HCT116 (cell line): ENCODE measurements around the gene ZNF248. TPM values are rescaled to one million over a fixed set of nuclear protein-coding genes. Genes with fewer than 3 reads are reported as not detected.

ENCODE experiments used
- ATAC-seq: fragments of 200-7000 bp; cut with Tn5 transposase; 2 replicates; pipeline ENCODE4 v1.9.1; 2020; ENCODE audit warnings: mild to moderate bottlenecking, moderate library complexity
- BruUV-seq: library from RNA; stranded (reverse); fragments of 400-500 nt; replicated peaks from 2 replicates; lab custom pipeline; 2021; lab: Mats Ljungman, UMichigan
- CTCF ChIA-PET: fragments of 300-600 bp; sonication (Branson Sonifier 250); formaldehyde crosslinking; loops from one replicate; lab custom pipeline; 2021; ENCODE audit warnings: antibody characterized with exemption; lab: Charles Lee
- POLR2A ChIA-PET: fragments of 300-600, 350-600 bp; sonication (Branson Sonifier 250); formaldehyde crosslinking; loops from one replicate; lab custom pipeline; 2021; ENCODE audit warnings: antibody characterized with exemption; lab: Charles Lee
- RAD21 ChIA-PET, 2 experiments: fragments of 300-600 bp; sonication (Branson Sonifier 250); formaldehyde crosslinking; loops; one replicate each; lab custom pipeline; 2023; ENCODE audit warnings: low total read pairs in 2 of 2; ENCODE audit not compliant: uncharacterized antibody in 2 of 2, unreplicated experiment in 2 of 2, low non-redundant PET in 1 of 2; lab: Charles Lee
- DNase-seq: peaks from one replicate; pipeline ENCODE4 v3.0.0-alpha.2; 2010; ENCODE audit warnings: low read depth, low spot score
- H2AFZ ChIP-seq: fragments of 200-600 bp; shearing (Covaris generic), sonication (generic); 2 replicates; pipeline ENCODE4 v1.6.1; 2017; ENCODE audit warnings: low read depth, mixed run types, mixed read lengths, antibody characterized with exemption, low read length; ENCODE audit not compliant: poor library complexity, severe bottlenecking
- H3K27ac ChIP-seq: 2 replicates; pipeline ENCODE4 v1.5.1; 2012; ENCODE audit warnings: low read depth, low read length
- H3K27me3 ChIP-seq: fragments of 200-600 bp; sonication (generic); 2 replicates; pipeline ENCODE4 v1.6.1; 2016; ENCODE audit warnings: mixed run types, low read length, mixed read lengths; ENCODE audit not compliant: insufficient read depth
- H3K36me3 ChIP-seq, 2 experiments: fragments of 200-500 bp in 1 of 2; fragments of 200-600 bp in 1 of 2; sonication (Bioruptor generic) in 1 of 2; sonication (generic) in 1 of 2; 2 replicates each; pipeline versions ENCODE4 v1.5.1 to v1.6.1; 2014 to 2016; ENCODE audit warnings: low read length in 2 of 2, inconsistent platforms in 1 of 2, mixed read lengths in 1 of 2, mixed run types in 1 of 2; ENCODE audit not compliant: insufficient read depth in 2 of 2, control insufficient read depth in 1 of 2
- H3K4me1 ChIP-seq, 2 experiments: fragments of 200-600 bp in 1 of 2; sonication (generic) in 1 of 2; 2 replicates each; pipeline versions ENCODE4 v1.5.1 to v1.6.1; 2012 to 2017; ENCODE audit warnings: low read length in 2 of 2, inconsistent platforms in 1 of 2, mild to moderate bottlenecking in 1 of 2, mixed read lengths in 1 of 2, mixed run types in 1 of 2, moderate library complexity in 1 of 2; ENCODE audit not compliant: insufficient read depth in 2 of 2, control insufficient read depth in 1 of 2
- H3K4me2 ChIP-seq: fragments of 200-600 bp; sonication (generic); 2 replicates; pipeline ENCODE4 v1.6.1; 2017; ENCODE audit warnings: mixed run types, low read length, mixed read lengths
- H3K4me3 ChIP-seq, 2 experiments: fragments of 200-600 bp in 1 of 2; sonication (generic) in 1 of 2; replicated peaks in 1 of 2; 2 replicates each; pipeline ENCODE4 v1.5.1; 2011 to 2016; ENCODE audit warnings: low read length in 2 of 2, control low read depth in 1 of 2, low read depth in 1 of 2, mild to moderate bottlenecking in 1 of 2, mixed read lengths in 1 of 2, mixed run types in 1 of 2
- H3K79me2 ChIP-seq: fragments of 200-600 bp; sonication (generic); 2 replicates; pipeline ENCODE4 v1.6.1; 2017; ENCODE audit warnings: mild to moderate bottlenecking, mixed run types, low read length, moderate library complexity, mixed read lengths; ENCODE audit not compliant: insufficient read depth
- H3K9ac ChIP-seq: fragments of 200-600 bp; sonication (generic); 2 replicates; pipeline ENCODE4 v1.6.1; 2016; ENCODE audit warnings: low read length, mixed read lengths
- H3K9me2 ChIP-seq: fragments of 200-600 bp; sonication (generic), shearing (Covaris generic); 2 replicates; pipeline ENCODE4 v1.6.1; 2017; ENCODE audit warnings: mixed run types, mild to moderate bottlenecking, moderate library complexity; ENCODE audit not compliant: insufficient read depth
- H3K9me3 ChIP-seq, 2 experiments: fragments of 200-500 bp in 1 of 2; fragments of 200-600 bp in 1 of 2; sonication (Bioruptor generic) in 1 of 2; sonication (generic) in 1 of 2; 2 replicates each; pipeline ENCODE4 v1.6.1; 2014 to 2017; ENCODE audit warnings: low read length in 2 of 2, mixed read lengths in 2 of 2, inconsistent platforms in 1 of 2, low read depth in 1 of 2, mild to moderate bottlenecking in 1 of 2, mixed run types in 1 of 2, moderate library complexity in 1 of 2; ENCODE audit not compliant: control insufficient read depth in 1 of 2, insufficient read depth in 1 of 2
- H4K20me1 ChIP-seq: fragments of 200-600 bp; sonication (generic), shearing (Covaris generic); 2 replicates; pipeline ENCODE4 v1.6.1; 2017; ENCODE audit warnings: mixed run types, mild to moderate bottlenecking, moderate library complexity; ENCODE audit not compliant: insufficient read depth
- CTCF ChIP-seq, 3 experiments: fragments of 200-600 bp in 1 of 3; sonication (generic) in 1 of 3; IDR thresholded peaks in 2 of 3; conservative IDR thresholded peaks in 1 of 3; 2 replicates each; pipeline ENCODE4 v1.5.1; 2012 to 2017; ENCODE audit warnings: low read depth in 2 of 3, low read length in 2 of 3, antibody characterized with exemption in 1 of 3, borderline replicate concordance in 1 of 3, control low read depth in 1 of 3, mild to moderate bottlenecking in 1 of 3, mixed read lengths in 1 of 3, mixed run types in 1 of 3, moderate library complexity in 1 of 3; ENCODE audit not compliant: insufficient read depth in 1 of 3
- EGR1 ChIP-seq: IDR thresholded peaks from 2 replicates; pipeline ENCODE4 v1.6.1; 2012; ENCODE audit warnings: low read depth
- ELF1 ChIP-seq: IDR thresholded peaks from 2 replicates; pipeline ENCODE4 v1.6.1; 2012; ENCODE audit warnings: low read depth, borderline replicate concordance
- EZH2phosphoT487 ChIP-seq: fragments of 200-600 bp; IDR thresholded peaks from 2 replicates; pipeline ENCODE4 v1.6.1; 2018; ENCODE audit warnings: antibody characterized with exemption, borderline replicate concordance
- FOSL1 ChIP-seq: IDR thresholded peaks from 2 replicates; pipeline ENCODE4 v1.6.1; 2012; ENCODE audit warnings: low read depth
- POLR2AphosphoS5 ChIP-seq: IDR thresholded peaks from 2 replicates; pipeline ENCODE4 v1.6.1; 2011; ENCODE audit warnings: mild to moderate bottlenecking, low read depth, low read length, moderate library complexity
- TCF7L2 ChIP-seq: IDR thresholded peaks from 2 replicates; pipeline ENCODE4 v1.7.0; 2011; ENCODE audit warnings: borderline replicate concordance, inconsistent platforms; ENCODE audit not compliant: insufficient read depth, insufficient read length; ENCODE audit errors: extremely low read depth
- YY1 ChIP-seq: IDR thresholded peaks from 2 replicates; pipeline ENCODE4 v1.6.1; 2011; ENCODE audit warnings: low read length, low read depth, moderate library complexity, mild to moderate bottlenecking; ENCODE audit not compliant: insufficient replicate concordance; ENCODE audit errors: extremely low read depth
- ZFX ChIP-seq: fragments of 450-650 bp; IDR thresholded peaks from 2 replicates; pipeline ENCODE4 v1.6.1; 2017
- intact Hi-C: fragments of 100-400 bp; cut with micrococcal nuclease; formaldehyde crosslinking; loops from 2 replicates; pipeline ENCODE4 v1.10.0; 2022
- total RNA-seq: library from RNA; stranded (reverse); gene quantifications from one replicate; pipeline ENCODE4 v1.2.1, GENCODE V29; 2021; ENCODE audit not compliant: unreplicated experiment

ZNF248 gene
- total RNA-seq, 1 experiment from 2014 or later: 6.2 TPM

- no peak for TF ChIP-seq CTCF (IDR thresholded peaks at IDR 0.05 in 2 of 3, conservative IDR thresholded peaks at IDR 0.05 in 1 of 3; ENCODE audit: borderline replicate concordance in 1 of 3, insufficient read depth in 1 of 3, low read depth in 2 of 3, low read length in 2 of 3)
Measured at GRCh38 chr10:37857287-37858211, at the start of gene ZNF248 (continued).

GRCh38 chr10:37906382-37906781, 49.0 kb upstream of the ZNF248 start:
- Histone ChIP-seq H3K36me3 (no peaks in the 10 kb centered on the region), H3K4me1 (no peaks in the 10 kb centered on the region), H3K27ac (no peak overlapping the region), H3K27me3 (no peaks in the 10 kb centered on the region), H3K9me3 (no peaks in the 10 kb centered on the region), H3K4me3 (no peak overlapping the region), H3K4me2 (no peak overlapping the region), H3K9ac (no peak overlapping the region), H4K20me1 (no peaks in the 10 kb centered on the region), H3K79me2 (no peaks in the 10 kb centered on the region), H3K9me2 (no peaks in the 10 kb centered on the region), H2AFZ (no peak overlapping the region)
- DNase-seq (no peak), ATAC-seq (no peak)
- intact Hi-C loops: no loop called here
- POLR2A ChIA-PET: no interaction called here
- no TSS peak for BruUV-seq
- CTCF ChIA-PET: no interaction called here
- RAD21 ChIA-PET: no interaction called here
- TF ChIP-seq FOSL1 (no peak), YY1 (no peak), EZH2phosphoT487 (no peak), POLR2AphosphoS5 (no peak), EGR1 (no peak), TCF7L2 (no peak), ELF1 (no peak), ZFX (no peak)
